ENCODE data around the gene BLM. TPM values are rescaled to one million over a fixed set of nuclear protein-coding genes. Genes with fewer than 3 reads are reported as not detected.

Gene BLM
- total and polyA plus RNA-seq, 7 donors, result 0.27 to 15.6 (median 1.7) TPM

DNA sequence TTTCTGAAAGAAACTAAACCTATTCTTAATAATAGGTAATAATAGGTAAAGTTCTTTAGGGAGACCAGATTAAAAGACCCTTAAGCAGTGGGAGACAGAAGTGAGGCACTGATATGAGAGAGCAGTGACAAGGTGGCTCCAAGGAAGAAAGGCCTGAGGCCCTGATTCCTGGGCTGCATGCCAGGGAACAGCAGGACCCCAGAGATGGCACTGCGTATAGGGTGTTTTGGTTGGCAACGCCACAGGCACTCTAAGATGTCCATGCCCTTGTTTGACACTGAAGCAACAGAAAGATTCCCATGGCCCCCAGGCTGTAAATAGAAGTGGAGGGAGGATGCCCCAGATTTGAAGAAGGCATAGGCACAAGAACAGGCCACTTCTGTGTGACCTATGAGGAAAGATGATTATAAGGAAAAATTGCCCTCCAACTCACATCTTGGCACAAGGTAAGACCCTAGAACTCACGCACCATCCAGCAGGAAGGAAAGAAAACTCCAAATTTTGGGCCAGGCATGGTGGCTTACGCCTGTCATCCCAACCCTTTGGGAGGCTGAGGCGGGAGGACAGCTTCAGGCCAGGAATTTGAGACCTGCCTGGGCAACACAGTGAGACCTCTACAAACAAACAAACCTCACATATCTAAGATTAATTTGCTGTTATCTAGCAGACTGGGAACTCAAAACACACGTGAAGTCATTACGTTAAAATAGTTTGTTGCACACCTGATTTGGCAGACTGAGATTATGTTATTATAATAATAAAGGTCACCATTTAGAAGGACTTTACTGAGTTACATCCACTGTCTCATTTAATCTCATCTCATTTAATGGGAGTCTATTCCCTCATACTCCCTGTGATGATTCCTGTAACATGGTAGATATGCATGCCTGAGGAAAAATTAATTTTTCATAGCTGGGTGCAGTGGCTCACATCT lies 10.5 kb upstream of the BLM start:
- H3K27ac ChIP-seq, result no peak overlapping the region
- ATAC-seq (no peak), DNase-seq (no peak)
- H3K36me3 ChIP-seq (ENCODE audit: insufficient read depth in 1 of 2, low read depth in 1 of 2), result peaks cover 0 to 2% of the 10 kb centered on the region in 2 donors
- no peaks in the 10 kb centered on the region for H3K4me1 ChIP-seq
- intact Hi-C loops (cut with DNase I), result no loop called here
- TF ChIP-seq, protein P1, sequence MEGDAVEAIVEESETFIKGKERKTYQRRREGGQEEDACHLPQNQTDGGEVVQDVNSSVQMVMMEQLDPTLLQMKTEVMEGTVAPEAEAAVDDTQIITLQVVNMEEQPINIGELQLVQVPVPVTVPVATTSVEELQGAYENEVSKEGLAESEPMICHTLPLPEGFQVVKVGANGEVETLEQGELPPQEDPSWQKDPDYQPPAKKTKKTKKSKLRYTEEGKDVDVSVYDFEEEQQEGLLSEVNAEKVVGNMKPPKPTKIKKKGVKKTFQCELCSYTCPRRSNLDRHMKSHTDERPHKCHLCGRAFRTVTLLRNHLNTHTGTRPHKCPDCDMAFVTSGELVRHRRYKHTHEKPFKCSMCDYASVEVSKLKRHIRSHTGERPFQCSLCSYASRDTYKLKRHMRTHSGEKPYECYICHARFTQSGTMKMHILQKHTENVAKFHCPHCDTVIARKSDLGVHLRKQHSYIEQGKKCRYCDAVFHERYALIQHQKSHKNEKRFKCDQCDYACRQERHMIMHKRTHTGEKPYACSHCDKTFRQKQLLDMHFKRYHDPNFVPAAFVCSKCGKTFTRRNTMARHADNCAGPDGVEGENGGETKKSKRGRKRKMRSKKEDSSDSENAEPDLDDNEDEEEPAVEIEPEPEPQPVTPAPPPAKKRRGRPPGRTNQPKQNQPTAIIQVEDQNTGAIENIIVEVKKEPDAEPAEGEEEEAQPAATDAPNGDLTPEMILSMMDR (IDR thresholded peaks at IDR 0.05), result no peak
- no peaks in the 10 kb centered on the region for H3K9me3 ChIP-seq
- no peak overlapping the region for H3K4me3 ChIP-seq
- no peaks in the 10 kb centered on the region for H3K27me3 ChIP-seq (ENCODE audit: insufficient read depth in 3 of 3, low read length in 2 of 3)
- WGBS, 3 donors, result 80 to 85% (median 81%) methylated on average over 7 of the region's 7 CpGs

DNA sequence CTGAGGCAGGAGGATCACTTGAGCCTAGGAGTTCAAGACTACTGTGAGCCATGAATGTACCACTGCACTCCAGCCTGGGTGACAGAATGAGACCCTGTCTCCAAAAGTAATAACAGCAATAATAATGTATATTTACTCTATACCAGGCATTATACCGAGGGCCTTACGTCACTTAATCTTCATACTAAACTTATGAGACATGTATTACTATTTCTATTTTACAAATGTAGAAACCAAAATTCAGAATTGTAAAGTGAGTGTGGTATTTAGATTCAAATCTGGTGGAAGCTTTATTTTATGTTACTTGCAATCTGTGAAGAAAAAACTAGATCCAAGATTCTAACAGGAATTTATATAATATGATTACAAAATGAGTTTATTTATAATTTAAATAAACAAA lies 9.7 kb upstream of the BLM start:
- WGBS, 3 donors, result 95 to 98% (median 98%) methylated on average over 2 of the region's 2 CpGs
- DNase-seq (no peak), ATAC-seq (no peak)
- Histone ChIP-seq H3K36me3 (ENCODE audit: insufficient read depth in 1 of 2, low read depth in 1 of 2) (peaks cover 0 to 2% of the 10 kb centered on the region in 2 donors), H3K4me3 (no peak overlapping the region), H3K9me3 (no peaks in the 10 kb centered on the region), H3K27ac (no peak overlapping the region), H3K27me3 (ENCODE audit: insufficient read depth in 3 of 3, low read length in 2 of 3) (no peaks in the 10 kb centered on the region), H3K4me1 (no peaks in the 10 kb centered on the region)
- intact Hi-C loops (cut with DNase I), result no loop called here
- TF ChIP-seq, protein P1 (IDR thresholded peaks at IDR 0.05), result no peak

DNA sequence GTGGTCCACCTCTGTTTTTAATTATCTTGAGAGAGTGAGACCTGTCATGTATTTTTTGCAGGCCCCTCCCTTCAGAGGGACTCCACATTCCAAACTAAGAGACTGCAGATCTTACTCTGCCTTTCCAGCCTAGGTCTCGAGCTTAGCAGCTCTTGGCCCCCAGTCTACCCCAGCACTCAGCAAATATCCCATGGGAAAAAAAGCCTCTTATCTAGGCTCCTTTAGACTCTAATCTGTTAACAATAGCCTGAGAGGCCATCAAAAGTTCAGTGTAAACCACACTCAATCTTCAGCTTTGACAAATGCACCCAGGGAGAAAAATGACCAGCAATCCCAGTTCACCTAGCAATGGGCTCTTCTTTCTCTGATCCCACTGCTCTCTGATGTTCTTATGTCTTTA lies 8.6 kb upstream of the BLM start:
- Histone ChIP-seq H3K36me3 (ENCODE audit: insufficient read depth in 1 of 2, low read depth in 1 of 2) (peaks cover 0 to 2% of the 10 kb centered on the region in 2 donors), H3K27ac (no peak overlapping the region), H3K4me1 (no peaks in the 10 kb centered on the region), H3K4me3 (no peak overlapping the region), H3K9me3 (no peaks in the 10 kb centered on the region), H3K27me3 (ENCODE audit: insufficient read depth in 3 of 3, low read length in 2 of 3) (no peaks in the 10 kb centered on the region)
- intact Hi-C loops (cut with DNase I), result no loop called here
- 78 to 82% (median 79%) methylated on average over 1 of the region's 1 CpG for WGBS, 3 donors
- ATAC-seq (no peak), DNase-seq (no peak)
- TF ChIP-seq, protein P1 (IDR thresholded peaks at IDR 0.05), result no peak

DNA sequence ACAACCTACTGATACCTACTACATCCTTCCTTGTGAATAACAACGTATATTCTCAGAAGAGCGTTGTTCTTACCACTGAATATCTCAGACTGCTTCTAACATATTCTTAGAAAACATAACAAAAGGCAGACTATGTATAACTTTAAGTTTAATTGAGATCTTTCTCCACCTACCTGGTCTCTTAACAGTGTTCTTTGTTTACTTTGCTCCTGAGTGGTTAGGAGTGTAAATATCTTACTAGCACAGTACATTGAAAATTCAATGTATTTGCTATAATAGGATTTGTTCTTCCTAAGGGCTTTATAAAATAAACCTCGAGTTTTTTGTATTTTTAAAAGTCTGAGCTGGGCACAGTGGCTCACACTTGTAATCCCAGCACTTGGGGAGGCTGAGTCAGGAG lies 7.9 kb upstream of the BLM start:
- H3K27me3 ChIP-seq (ENCODE audit: insufficient read depth in 3 of 3, low read length in 2 of 3), result no peaks in the 10 kb centered on the region
- H3K36me3 ChIP-seq (ENCODE audit: insufficient read depth in 1 of 2, low read depth in 1 of 2), result peaks cover 0 to 2% of the 10 kb centered on the region in 2 donors
- no peak overlapping the region for H3K27ac ChIP-seq
- H3K4me1 ChIP-seq, result no peaks in the 10 kb centered on the region
- no peak overlapping the region for H3K4me3 ChIP-seq
- H3K9me3 ChIP-seq, result no peaks in the 10 kb centered on the region
- 82 to 84% (median 82%) methylated on average over 3 of the region's 3 CpGs for WGBS, 3 donors
- TF ChIP-seq, protein P1 (IDR thresholded peaks at IDR 0.05), result no peak
- intact Hi-C loops (cut with DNase I), result no loop called here
- DNase-seq, result no peak
- ATAC-seq, result no peak

Measured in psoas muscle (tissue), 8 donors.